GM12892 (cell line): ENCODE data around the gene PAEP.
"Not testable (repeated sequence)": the region's sequence is repeated elsewhere in the genome, so short reads cannot be mapped to it uniquely, and the experiment has no call there.

ENCODE experiments used
- DNase-seq: peaks from one replicate; pipeline ENCODE4 v3.0.0; 2011; ENCODE audit not compliant: insufficient read length
- FAIRE-seq: peaks from 2 replicates; lab custom pipeline; 2011; peaks lifted over from hg19 to GRCh38; lab: Jason Lieb, UNC
- POLR2A ChIP-seq: IDR thresholded peaks from 2 replicates; pipeline ENCODE4 v1.6.1; 2011; ENCODE audit warnings: low read depth, low read length, control low read depth
- POLR2AphosphoS5 ChIP-seq: IDR thresholded peaks from 2 replicates; pipeline ENCODE4 v1.6.1; 2011; ENCODE audit warnings: low read depth, low read length, control low read depth
- TAF1 ChIP-seq: IDR thresholded peaks from 2 replicates; pipeline ENCODE4 v1.6.1; 2011; ENCODE audit warnings: low read depth, mild to moderate bottlenecking, control low read depth, low read length, borderline replicate concordance

Gene PAEP

DNA sequence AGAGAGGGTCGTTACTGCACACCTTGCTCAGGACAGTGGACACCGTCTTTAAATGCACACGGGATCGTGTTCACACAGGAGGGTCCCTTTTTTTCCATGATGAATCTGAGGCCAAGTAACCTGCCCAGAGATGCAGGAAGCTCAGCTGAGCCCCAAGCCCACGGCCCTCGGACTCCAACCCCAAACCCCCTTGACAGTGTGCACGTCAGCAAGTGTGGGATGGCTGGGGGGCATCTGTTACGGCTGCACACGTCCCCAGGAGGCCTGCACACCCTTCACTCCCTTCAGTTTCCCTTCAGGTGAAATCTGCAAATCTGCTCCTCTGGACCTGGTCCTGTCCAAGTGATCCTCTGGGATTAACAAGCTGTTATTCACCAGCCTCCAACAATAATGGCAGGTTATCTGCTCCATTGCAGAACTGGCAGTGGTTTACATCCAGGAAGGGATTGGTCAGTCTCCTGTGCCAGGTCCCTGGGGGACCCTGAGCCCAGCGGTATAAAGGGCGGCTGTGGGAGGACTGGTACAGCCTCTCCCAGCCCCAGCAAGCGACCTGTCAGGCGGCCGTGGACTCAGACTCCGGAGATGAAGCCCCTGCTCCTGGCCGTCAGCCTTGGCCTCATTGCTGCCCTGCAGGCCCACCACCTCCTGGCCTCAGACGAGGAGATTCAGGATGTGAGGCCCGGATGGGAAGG lies 40.5 kb upstream of the PAEP start, which contains the start of gene LCN1:
TSS of gene LCN1 (plus strand) at position 525 of the 692 bp plus-strand sequence. CDS start at position 583, 58 bp downstream.
- no peak for TF ChIP-seq TAF1
- no peak for TF ChIP-seq POLR2A
- TF ChIP-seq POLR2AphosphoS5 = no peak
- DNase-seq (no peak), FAIRE-seq (no peak)

DNA sequence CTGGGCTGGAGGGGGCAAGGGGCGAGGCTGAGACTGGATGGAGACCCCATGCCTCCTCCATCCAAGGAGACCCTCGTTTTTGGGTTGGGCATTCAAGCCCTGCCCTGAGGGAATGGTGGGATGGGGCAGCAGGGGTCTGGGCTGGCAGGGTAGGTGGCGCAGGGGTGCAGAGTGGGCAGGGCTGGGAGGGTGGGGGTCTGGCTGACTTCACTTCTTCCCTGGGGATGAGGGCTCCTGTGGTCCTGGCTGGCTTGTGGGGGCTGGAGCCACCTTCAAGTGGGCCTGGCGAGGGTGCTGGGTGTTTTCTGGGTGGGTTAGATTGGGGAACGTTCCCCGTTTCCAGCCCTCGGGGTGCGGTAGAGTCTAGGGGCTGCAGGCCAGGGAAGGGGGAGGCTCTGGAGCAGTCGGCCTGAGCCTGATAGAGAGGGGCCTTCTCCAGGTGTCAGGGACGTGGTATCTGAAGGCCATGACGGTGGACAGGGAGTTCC lies 39.9 kb upstream of the PAEP start:
- TF ChIP-seq TAF1 = no peak
- no peak for TF ChIP-seq POLR2AphosphoS5
- TF ChIP-seq POLR2A = no peak
- FAIRE-seq (no peak), DNase-seq (no peak)

- DNase-seq (no peak), FAIRE-seq (no peak)
- TF ChIP-seq POLR2A (no peak), POLR2AphosphoS5 (no peak)
Observed at GRCh38 chr9:135522137-135522877, 39.2 kb upstream of the PAEP start.

DNA sequence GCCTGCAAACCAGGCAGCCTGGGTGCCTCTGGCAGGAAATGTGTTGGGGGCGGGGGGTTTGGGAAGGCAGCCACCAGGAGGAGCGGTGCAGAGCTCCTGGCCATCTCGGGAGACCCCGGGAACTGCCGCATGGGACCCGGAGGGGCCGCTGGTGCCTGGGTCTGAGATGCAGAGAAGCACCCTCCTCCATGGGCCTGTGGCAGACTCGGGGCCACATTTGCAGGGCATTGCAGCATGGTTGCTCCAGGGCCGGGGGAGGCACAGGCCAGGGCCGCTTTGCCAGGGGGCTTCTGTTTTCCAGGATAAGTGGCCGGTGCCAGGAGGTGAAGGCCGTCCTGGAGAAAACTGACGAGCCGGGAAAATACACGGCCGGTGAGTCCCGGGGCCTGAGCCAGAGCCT lies 38.6 kb upstream of the PAEP start:
- FAIRE-seq (no peak), DNase-seq (no peak)
- no peak for TF ChIP-seq TAF1
- no peak for TF ChIP-seq POLR2A

DNA sequence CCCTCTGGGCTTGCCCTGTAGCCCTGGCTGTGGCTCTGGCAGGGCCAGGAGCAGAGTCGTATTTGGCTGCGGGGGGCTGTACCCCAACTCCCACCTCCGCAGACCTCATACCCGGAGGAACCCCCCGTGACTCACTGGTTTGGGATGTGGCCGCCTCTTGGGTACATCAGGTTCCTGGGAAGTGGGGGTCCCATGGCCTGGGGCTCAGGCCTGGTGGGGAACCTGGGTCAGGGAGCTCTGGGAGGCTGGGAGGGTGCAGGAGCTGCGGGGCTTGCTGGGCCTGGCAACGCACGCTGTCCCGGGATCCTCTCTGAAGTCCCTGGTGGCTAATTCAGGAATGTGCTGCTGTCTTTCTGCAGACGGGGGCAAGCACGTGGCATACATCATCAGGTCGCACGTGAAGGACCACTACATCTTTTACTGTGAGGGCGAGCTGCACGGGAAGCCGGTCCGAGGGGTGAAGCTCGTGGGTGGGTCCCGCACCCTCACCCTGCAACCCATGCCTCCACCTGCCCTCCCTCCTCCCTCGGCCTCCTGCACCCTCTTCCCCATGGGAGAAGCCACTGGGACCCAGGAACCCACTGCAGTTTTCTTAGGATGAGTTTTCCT lies 37.9 kb upstream of the PAEP start:
- TF ChIP-seq TAF1 = no peak
- no peak for TF ChIP-seq POLR2AphosphoS5
- no peak for TF ChIP-seq POLR2A
- DNase-seq = no peak

GRCh38 chr9:135524130-135524861 lies 37.3 kb upstream of the PAEP start:
- DNase-seq = no peak
- no peak for FAIRE-seq
- no peak for TF ChIP-seq POLR2A
- TF ChIP-seq POLR2AphosphoS5 = no peak
- no peak for TF ChIP-seq TAF1

More for the DNA sequence above, 37.9 kb upstream of the PAEP start:
- no peak for FAIRE-seq

GRCh38 chr9:135525241-135526088 lies 36.1 kb upstream of the PAEP start:
- FAIRE-seq = no peak
- no peak for TF ChIP-seq POLR2A
- TF ChIP-seq POLR2AphosphoS5 = no peak
- no peak for TF ChIP-seq TAF1

GRCh38 chr9:135526089-135526729 lies 35.3 kb upstream of the PAEP start:
- FAIRE-seq (no peak), DNase-seq (no peak)
- TF ChIP-seq POLR2A (no peak), POLR2AphosphoS5 (no peak), TAF1 (no peak)

More at GRCh38 chr9:135525241-135526088, 36.1 kb upstream of the PAEP start:
- DNase-seq = no peak

GRCh38 chr9:135526730-135527571 lies 34.6 kb upstream of the PAEP start:
- FAIRE-seq (no peak), DNase-seq (no peak)
- TF ChIP-seq POLR2AphosphoS5 (no peak), POLR2A (no peak), TAF1 (no peak)

DNA sequence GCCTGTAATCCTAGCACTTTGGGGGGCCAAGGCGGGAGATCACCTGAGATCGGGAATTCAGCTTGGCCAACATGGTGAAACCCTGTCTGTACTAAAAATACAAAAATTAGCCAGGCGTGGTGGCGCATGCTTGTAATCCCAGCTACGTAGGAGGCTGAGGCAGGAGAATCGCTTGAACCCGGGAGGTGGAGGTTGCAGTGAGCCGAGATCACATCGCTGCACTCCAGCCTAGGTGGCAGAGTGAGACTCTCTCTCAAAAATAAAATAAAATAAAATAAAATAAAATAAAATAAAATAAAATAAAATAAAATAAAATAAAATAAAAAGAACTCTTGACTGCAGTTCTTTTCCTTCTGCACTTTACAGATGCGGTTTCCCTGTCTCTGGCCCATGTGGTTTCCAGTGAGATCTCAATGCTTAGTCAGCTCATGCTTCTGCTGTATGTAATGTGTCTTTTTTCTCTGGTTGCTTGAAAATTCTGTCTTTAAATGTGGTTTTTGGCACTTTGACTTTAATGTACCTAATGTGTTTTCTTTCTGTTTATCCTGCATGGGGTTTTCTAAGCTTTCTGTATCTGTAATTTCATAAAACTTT lies 32.6 kb upstream of the PAEP start:
- FAIRE-seq, DNase-seq: not testable (repeated sequence)
